Adrenal gland (tissue), 5 donors: ENCODE measurements around the gene U2SURP.

ENCODE experiments used
- CTCF ChIP-seq, 6 experiments: fragments of 450-650 bp in 4 of 6; fragments of 200-600 bp in 2 of 6; sonication (generic) in 1 of 6; IDR thresholded peaks; 1 replicate in 5 of 6; 2 replicates in 1 of 6; pipeline versions ENCODE4 v1.5.1 to v1.8.0; 2016 to 2021; ENCODE audit warnings: antibody characterized with exemption in 6 of 6, mild to moderate bottlenecking in 2 of 6, moderate library complexity in 1 of 6
- POLR2A ChIP-seq, 2 donors: fragments of 450-650 bp; IDR thresholded peaks; one replicate each; pipeline ENCODE4 v1.6.1; 2017; ENCODE audit warnings: antibody characterized with exemption in 2 of 2, mild to moderate bottlenecking in 2 of 2, moderate library complexity in 1 of 2
- donor health status: DM: no; HTN: no; CAD: no.

GRCh38 chr3:143016321-143016972 lies 15.1 kb downstream of the U2SURP start:
- TF ChIP-seq POLR2A (IDR thresholded peaks at IDR 0.05) = no peak
- peak; percentile 9 to 56 (median 42) for TF ChIP-seq CTCF (IDR thresholded peaks at IDR 0.05)
